Endothelial cell of umbilical vein (primary cell): ENCODE measurements around the gene STX4. TPM values are rescaled to one million over a fixed set of nuclear protein-coding genes. Genes with fewer than 3 reads are reported as not detected.

Experiments used
- BruUV-seq: library from RNA; stranded (reverse); fragments of 400-500 nt; replicated peaks from 2 replicates; lab custom pipeline; 2021; lab: Mats Ljungman, UMichigan
- CTCF ChIA-PET: fragments of 300-600, 350-600 bp; sonication (Branson Sonifier 250); formaldehyde crosslinking; loops from one replicate; lab custom pipeline; 2021; ENCODE audit warnings: antibody characterized with exemption, inconsistent platforms; lab: Charles Lee
- POLR2A ChIA-PET: fragments of 300-600, 350-600 bp; sonication (Branson Sonifier 250); formaldehyde crosslinking; loops from one replicate; lab custom pipeline; 2021; ENCODE audit warnings: antibody characterized with exemption, inconsistent platforms; lab: Charles Lee
- DNase-seq: peaks from one replicate; pipeline ENCODE4 v3.0.0-alpha.2; 2011; ENCODE audit warnings: low read depth, low spot score
- FAIRE-seq: peaks from 2 replicates; lab custom pipeline; 2011; peaks lifted over from hg19 to GRCh38; lab: Jason Lieb, UNC
- H2AFZ ChIP-seq: 2 replicates; pipeline ENCODE4 v1.6.0; 2012; ENCODE audit warnings: low read depth, low read length, control low read depth, inconsistent platforms
- H3K27ac ChIP-seq: 2 replicates; pipeline ENCODE4 v1.5.1; 2011; ENCODE audit warnings: low read depth, mild to moderate bottlenecking, control low read depth, low read length, moderate library complexity; ENCODE audit not compliant: insufficient read depth
- H3K27me3 ChIP-seq, 2 experiments: 2 replicates each; pipeline versions ENCODE4 v1.6.0 to v1.6.1; 2011; ENCODE audit warnings: low read length in 2 of 2, mixed read lengths in 1 of 2; ENCODE audit not compliant: control insufficient read depth in 2 of 2, insufficient read depth in 2 of 2
- H3K36me3 ChIP-seq, 2 experiments: 2 replicates in 1 of 2; 3 replicates in 1 of 2; pipeline ENCODE4 v1.5.1; 2011; ENCODE audit warnings: low read length in 2 of 2, mild to moderate bottlenecking in 1 of 2, moderate library complexity in 1 of 2; ENCODE audit not compliant: control insufficient read depth in 2 of 2, insufficient read depth in 2 of 2; ENCODE audit errors: extremely low read depth in 1 of 2
- H3K4me1 ChIP-seq: 3 replicates; pipeline ENCODE4 v1.5.1; 2011; ENCODE audit warnings: mild to moderate bottlenecking, low read length; ENCODE audit not compliant: control insufficient read depth, insufficient read depth; ENCODE audit errors: extremely low read depth
- H3K4me2 ChIP-seq: 2 replicates; pipeline ENCODE4 v1.6.1; 2011; ENCODE audit warnings: low read length, control low read depth, mixed read lengths; ENCODE audit not compliant: insufficient read depth
- H3K4me3 ChIP-seq, 3 experiments: fragments of 200-600 bp in 1 of 3; sonication (generic), shearing (Covaris generic) in 1 of 3; replicated peaks in 1 of 3; 2 replicates each; pipeline ENCODE4 v1.5.1; 2011 to 2016; ENCODE audit warnings: control low read depth in 3 of 3, low read length in 3 of 3, mild to moderate bottlenecking in 2 of 3, inconsistent platforms in 1 of 3, low read depth in 1 of 3, moderate library complexity in 1 of 3; ENCODE audit not compliant: insufficient read depth in 1 of 3
- H3K79me2 ChIP-seq: 2 replicates; pipeline ENCODE4 v1.6.0; 2012; ENCODE audit warnings: low read length, inconsistent platforms; ENCODE audit not compliant: control insufficient read depth, insufficient read depth
- H3K9ac ChIP-seq: replicated peaks from 2 replicates; pipeline ENCODE3; 2011; ENCODE audit warnings: low read length, control low read depth; ENCODE audit not compliant: insufficient read depth; ENCODE audit errors: extremely low read depth
- H3K9me1 ChIP-seq: replicated peaks from 3 replicates; pipeline ENCODE4 v1.6.0; 2011; ENCODE audit warnings: mild to moderate bottlenecking, low read length; ENCODE audit not compliant: control insufficient read depth, insufficient read depth; ENCODE audit errors: extremely low read depth
- H3K9me3 ChIP-seq: replicated peaks from 2 replicates; pipeline ENCODE4 v1.5.1; 2012; ENCODE audit warnings: low read length, inconsistent platforms; ENCODE audit not compliant: control insufficient read depth, insufficient read depth
- H4K20me1 ChIP-seq: replicated peaks from 2 replicates; pipeline ENCODE3; 2011; ENCODE audit warnings: mild to moderate bottlenecking, low read length; ENCODE audit not compliant: control insufficient read depth, insufficient read depth; ENCODE audit errors: extremely low read depth
- EZH2 ChIP-seq: IDR thresholded peaks from 2 replicates; pipeline ENCODE4 v1.6.1; 2012; ENCODE audit warnings: borderline replicate concordance, low read depth, mild to moderate bottlenecking, moderate library complexity, low read length, inconsistent platforms; ENCODE audit not compliant: severe bottlenecking
- FOS ChIP-seq: IDR thresholded peaks from 2 replicates; pipeline ENCODE4 v1.6.1; 2011; ENCODE audit warnings: mild to moderate bottlenecking, low read length, moderate library complexity, borderline replicate concordance; ENCODE audit not compliant: insufficient read depth
- GATA2 ChIP-seq: IDR thresholded peaks from 2 replicates; pipeline ENCODE4 v1.7.0; 2011; ENCODE audit warnings: low read depth, mild to moderate bottlenecking, moderate library complexity, mixed read lengths, low read length; ENCODE audit not compliant: insufficient read length, insufficient read depth
- JUN ChIP-seq: IDR thresholded peaks from 2 replicates; pipeline ENCODE4 v1.6.1; 2011; ENCODE audit warnings: borderline replicate concordance, low read depth; ENCODE audit not compliant: insufficient read length, insufficient read depth
- MYC ChIP-seq: IDR thresholded peaks from one replicate; pipeline ENCODE4 v1.6.1; 2011; ENCODE audit warnings: mild to moderate bottlenecking, low read depth, low read length
- POLR2A ChIP-seq: IDR thresholded peaks from 2 replicates; pipeline ENCODE4 v1.6.1; 2012; ENCODE audit warnings: low read depth, mild to moderate bottlenecking, control low read depth, low read length
- POLR2AphosphoS5 ChIP-seq: IDR thresholded peaks from 2 replicates; pipeline ENCODE4 v1.6.1; 2012; ENCODE audit warnings: low read depth, mild to moderate bottlenecking, control low read depth, low read length, moderate library complexity; ENCODE audit not compliant: insufficient read depth
- dilution Hi-C: fragments of 300-500 bp; cut with MboI; formaldehyde crosslinking; loops from one replicate; pipeline ENCODE4 v1.15.0; 2019; ENCODE audit warnings: low sequenced_read_pairs; ENCODE audit not compliant: extremely low pct_ligation_motif_present
- intact Hi-C: fragments of 100-400 bp; cut with micrococcal nuclease; formaldehyde crosslinking; loops from one replicate; pipeline ENCODE4 v1.10.0; 2022
- polyA plus RNA-seq, 4 experiments: library from polyadenylated mRNA; depleted of rRNA in 3 of 4; stranded (reverse) in 3 of 4; unstranded in 1 of 4; fragments of >200 nt; gene quantifications; 2 replicates each; pipeline versions ENCODE4 v1.2.1 to v1.2.3, GENCODE V29; 2011 to 2012; ENCODE audit warnings: missing spikeins in 1 of 4
- total RNA-seq: library from RNA; stranded (reverse); gene quantifications from 2 replicates; pipeline ENCODE4 v1.2.3, GENCODE V29; 2021
- TF ChIP-seq, protein P1 (sequence below): IDR thresholded peaks from 2 replicates; pipeline ENCODE4 v1.6.1; 2011; ENCODE audit not compliant: insufficient read depth, insufficient read length
- TF ChIP-seq, protein P2 (sequence below), 2 donors: IDR thresholded peaks; 1 replicate in 1 of 2; 2 replicates in 1 of 2; pipeline ENCODE4 v1.5.1; 2011; ENCODE audit warnings: low read length in 2 of 2, mild to moderate bottlenecking in 2 of 2, moderate library complexity in 2 of 2, control low read depth in 1 of 2, inconsistent platforms in 1 of 2, low read depth in 1 of 2; ENCODE audit not compliant: insufficient read depth in 1 of 2; ENCODE audit errors: extremely low read depth in 1 of 2

STX4 gene
- total and polyA plus RNA-seq, 2 donors (not counting 3 experiments of a cell fraction or from before 2014, with no cell fraction given) = 49.5 to 65.2 TPM

DNA sequence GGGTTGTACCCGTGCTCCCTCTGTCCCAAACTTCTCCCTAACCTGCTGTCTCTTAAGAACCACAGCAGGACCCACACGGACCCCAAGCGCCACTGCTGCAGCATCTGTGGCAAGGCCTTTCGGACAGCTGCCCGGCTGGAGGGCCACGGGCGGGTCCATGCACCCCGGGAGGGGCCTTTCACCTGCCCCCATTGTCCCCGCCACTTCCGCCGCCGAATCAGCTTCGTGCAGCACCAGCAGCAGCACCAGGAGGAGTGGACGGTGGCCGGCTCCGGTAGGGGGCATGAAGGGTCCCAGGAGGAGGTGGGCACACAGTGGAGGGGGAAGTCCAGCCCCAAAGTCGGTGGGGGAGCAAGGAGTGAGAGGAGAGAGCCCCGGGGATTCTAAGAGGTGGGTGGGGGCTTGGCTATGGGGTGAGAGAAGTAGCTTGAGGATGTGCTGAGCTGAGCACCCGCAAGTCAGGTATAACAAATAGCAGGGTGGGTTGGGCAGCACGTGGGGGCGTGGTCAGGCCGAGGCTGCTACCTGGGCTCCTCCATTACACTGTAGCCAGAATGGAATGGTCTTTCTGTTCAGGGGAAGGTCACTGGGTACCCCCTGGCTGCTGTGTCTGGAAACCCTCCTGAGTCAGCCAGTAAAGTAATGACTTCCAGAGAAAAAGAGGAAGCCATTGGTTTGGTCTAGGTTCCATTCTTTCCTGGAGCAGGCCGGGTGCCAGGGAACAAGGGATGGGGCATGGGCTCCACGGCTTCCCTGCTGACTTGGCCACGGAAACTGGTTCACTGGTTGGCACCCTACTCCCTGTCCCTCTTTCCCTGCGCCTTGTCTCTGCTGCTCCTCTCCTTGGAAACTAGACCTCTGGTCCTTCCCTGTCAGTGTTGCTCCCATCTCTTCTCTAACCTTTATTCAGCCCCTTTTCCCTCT is 48.3 kb downstream of the STX4 start:
- no peak overlapping the region for H3K27ac ChIP-seq

More for the DNA sequence above, 48.3 kb downstream of the STX4 start:
- no peak overlapping the region for H3K4me3 ChIP-seq
- dilution Hi-C loops = no loop called here
- H3K4me1 ChIP-seq = no peaks in the 10 kb centered on the region
- no peaks in the 10 kb centered on the region for H3K9me3 ChIP-seq
- H2AFZ ChIP-seq = no peak overlapping the region
- intact Hi-C loops = no loop called here
- DNase-seq (no peak), FAIRE-seq (no peak)
- ChIA-PET CTCF (no interaction called here), POLR2A (no interaction called here)
- H3K27me3 ChIP-seq = no peaks in the 10 kb centered on the region
- TF ChIP-seq MYC (no peak), EZH2 (no peak), JUN (no peak), FOS (no peak), POLR2A (no peak), GATA2 (no peak), POLR2AphosphoS5 (no peak)
- TF ChIP-seq, protein P1, sequence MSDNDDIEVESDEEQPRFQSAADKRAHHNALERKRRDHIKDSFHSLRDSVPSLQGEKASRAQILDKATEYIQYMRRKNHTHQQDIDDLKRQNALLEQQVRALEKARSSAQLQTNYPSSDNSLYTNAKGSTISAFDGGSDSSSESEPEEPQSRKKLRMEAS = no peak
- TF ChIP-seq, protein P2, sequence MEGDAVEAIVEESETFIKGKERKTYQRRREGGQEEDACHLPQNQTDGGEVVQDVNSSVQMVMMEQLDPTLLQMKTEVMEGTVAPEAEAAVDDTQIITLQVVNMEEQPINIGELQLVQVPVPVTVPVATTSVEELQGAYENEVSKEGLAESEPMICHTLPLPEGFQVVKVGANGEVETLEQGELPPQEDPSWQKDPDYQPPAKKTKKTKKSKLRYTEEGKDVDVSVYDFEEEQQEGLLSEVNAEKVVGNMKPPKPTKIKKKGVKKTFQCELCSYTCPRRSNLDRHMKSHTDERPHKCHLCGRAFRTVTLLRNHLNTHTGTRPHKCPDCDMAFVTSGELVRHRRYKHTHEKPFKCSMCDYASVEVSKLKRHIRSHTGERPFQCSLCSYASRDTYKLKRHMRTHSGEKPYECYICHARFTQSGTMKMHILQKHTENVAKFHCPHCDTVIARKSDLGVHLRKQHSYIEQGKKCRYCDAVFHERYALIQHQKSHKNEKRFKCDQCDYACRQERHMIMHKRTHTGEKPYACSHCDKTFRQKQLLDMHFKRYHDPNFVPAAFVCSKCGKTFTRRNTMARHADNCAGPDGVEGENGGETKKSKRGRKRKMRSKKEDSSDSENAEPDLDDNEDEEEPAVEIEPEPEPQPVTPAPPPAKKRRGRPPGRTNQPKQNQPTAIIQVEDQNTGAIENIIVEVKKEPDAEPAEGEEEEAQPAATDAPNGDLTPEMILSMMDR (IDR thresholded peaks at IDR 0.05; ENCODE audit: extremely low read depth in 1 of 2, insufficient read depth in 1 of 2, low read depth in 1 of 2, low read length in 2 of 2) = no peak
- H3K9me1 ChIP-seq = no peaks in the 10 kb centered on the region
- H3K9ac ChIP-seq = no peak overlapping the region
- no peaks in the 10 kb centered on the region for H4K20me1 ChIP-seq
- H3K79me2 ChIP-seq = peaks cover 8% of the 10 kb centered on the region
- no TSS peak for BruUV-seq
- H3K36me3 ChIP-seq = peaks cover 3 to 39% of the 10 kb centered on the region in 2 experiments
- no peak overlapping the region for H3K4me2 ChIP-seq
